ENCODE results near the gene UBAP1L.
"Not testable (repeated sequence)": the region's sequence is repeated elsewhere in the genome, so short reads cannot be mapped to it uniquely, and the experiment has no call there.

The UBAP1L gene

DNA sequence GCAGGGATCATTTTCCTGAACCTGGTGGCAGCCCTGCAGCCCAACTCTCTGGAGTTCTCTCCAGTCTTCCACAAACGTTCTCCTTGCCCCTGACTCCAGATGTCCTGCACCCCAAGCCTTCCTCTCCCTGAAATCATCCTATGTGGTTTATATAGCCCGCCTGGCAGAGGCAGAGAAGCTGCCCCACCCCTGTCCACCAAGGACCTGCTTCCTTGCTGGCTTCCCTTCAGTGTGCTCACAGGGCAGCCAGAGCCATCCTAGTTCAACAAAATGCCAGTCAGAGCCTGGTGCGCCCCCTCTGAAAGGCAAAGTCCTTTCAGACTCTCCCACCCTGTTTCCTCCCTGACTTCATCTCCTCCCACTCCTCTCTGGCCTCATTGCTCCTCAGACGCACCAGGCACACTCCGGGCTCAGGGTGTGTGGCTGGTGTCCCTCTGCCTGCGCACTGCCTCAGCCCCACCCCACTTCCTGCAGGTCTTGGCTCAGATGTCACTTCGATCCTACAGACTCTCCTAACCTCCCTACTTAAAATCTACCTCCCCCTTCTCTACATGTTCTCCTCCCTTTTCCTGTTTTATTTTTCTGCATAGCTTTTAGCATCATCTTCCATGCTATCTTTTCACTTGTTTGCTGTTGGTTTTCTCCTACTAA is 32.6 kb downstream of the UBAP1L start:
- DNase-seq: peak in 1 of 4 experiments; percentile 7

DNA sequence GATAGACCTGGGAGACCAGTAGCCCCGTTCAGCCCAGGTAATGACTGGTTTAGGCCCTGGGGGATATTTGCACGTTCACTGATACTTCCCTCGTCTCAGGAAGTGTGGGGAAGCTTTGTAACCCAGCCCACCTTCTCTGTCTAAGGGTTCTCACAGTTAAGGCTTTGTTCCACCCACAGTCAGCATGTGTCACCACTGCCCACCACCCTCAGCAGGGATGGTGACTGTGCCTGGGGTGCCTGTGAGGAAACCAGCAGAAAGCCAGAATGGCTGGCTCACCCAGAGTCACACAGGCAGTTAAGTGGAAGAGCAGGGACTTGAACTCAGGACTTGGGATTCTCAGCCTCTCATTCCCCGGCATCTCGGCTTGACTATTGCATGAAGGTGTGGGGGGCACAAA is 33.2 kb downstream of the UBAP1L start:
- no peak for DNase-seq

DNA sequence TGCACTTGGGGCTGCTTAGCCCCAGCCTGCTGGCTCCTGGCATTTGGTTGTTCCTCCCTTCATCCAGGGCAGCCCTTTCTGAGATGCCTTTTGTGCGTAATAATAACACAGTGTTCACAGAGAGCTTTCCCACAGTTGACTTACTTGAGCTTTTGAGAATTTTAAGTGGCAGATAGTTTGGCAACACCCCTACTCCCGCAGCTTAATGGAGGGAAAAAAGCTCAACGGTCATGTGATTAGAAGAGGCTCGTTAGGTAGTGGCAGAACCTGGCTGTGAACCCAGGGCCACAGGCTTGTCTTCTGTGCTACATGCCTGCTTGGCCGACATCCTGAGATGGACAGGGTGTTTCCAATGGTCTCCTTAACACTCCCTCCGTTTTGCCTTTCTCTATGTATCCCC is 33.7 kb downstream of the UBAP1L start:
- no peak for DNase-seq

DNA sequence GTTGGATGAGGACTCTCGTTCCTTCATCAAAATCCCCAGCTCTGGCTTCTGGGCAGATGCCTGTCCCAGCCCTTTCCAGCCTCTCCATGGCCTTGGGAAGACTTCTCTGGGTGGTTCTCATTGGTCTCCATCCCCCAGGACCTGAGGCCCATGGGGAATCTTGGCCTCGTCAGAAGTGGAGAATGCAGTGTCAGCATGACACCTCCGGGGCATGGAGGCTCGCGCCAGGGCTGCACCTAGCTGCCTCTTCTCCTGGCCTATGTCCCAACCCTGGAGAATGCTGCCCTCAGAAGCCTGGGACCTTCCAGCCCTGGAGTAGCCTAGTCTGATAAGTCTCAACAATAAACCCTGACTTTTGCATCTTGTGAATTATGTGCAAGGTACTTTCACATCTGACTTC is 35.4 kb downstream of the UBAP1L start:
- no peak for DNase-seq

DNA sequence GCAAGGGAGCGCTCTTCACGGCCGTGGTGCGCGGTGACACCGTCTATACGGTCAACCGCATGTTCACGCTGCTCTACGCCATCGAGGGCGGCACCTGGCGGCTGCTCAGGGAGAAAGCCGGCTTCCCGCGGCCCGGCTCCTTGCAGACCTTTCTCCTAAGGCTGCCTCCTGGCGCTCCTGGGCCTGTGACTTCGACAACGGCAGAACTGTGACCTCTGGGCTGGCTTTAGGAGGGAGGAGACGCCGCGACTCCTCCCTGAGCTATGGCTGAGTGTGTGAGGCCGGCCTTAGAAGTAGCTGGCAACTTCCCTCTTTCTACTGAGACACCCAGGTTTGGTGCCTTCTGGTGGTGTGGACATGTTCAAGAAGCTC is 37.0 kb downstream of the UBAP1L start:
- peak in 3 of 4 experiments; percentile 8 to 36 (median 21) for DNase-seq

DNA sequence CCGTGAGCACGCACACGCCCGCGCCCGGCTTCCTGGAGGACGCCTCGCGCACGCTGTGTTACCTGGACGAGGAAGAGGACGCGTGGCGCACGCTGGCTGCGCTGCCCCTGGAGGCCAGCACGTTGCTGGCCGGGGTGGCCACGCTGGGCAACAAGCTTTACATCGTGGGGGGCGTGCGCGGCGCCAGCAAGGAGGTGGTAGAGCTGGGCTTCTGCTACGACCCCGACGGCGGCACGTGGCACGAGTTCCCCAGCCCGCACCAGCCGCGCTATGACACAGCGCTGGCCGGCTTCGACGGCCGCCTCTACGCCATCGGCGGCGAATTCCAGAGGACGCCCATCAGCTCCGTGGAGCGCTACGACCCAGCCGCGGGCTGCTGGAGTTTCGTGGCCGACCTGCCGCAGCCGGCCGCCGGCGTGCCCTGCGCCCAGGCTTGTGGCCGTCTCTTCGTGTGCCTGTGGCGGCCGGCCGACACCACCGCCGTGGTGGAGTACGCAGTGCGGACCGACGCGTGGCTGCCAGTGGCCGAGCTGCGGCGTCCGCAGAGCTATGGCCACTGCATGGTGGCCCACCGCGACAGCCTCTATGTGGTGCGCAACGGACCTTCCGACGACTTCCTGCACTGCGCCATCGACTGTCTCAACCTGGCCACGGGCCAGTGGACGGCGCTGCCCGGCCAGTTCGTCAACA is 37.6 kb downstream of the UBAP1L start:
- no peak for DNase-seq

DNA sequence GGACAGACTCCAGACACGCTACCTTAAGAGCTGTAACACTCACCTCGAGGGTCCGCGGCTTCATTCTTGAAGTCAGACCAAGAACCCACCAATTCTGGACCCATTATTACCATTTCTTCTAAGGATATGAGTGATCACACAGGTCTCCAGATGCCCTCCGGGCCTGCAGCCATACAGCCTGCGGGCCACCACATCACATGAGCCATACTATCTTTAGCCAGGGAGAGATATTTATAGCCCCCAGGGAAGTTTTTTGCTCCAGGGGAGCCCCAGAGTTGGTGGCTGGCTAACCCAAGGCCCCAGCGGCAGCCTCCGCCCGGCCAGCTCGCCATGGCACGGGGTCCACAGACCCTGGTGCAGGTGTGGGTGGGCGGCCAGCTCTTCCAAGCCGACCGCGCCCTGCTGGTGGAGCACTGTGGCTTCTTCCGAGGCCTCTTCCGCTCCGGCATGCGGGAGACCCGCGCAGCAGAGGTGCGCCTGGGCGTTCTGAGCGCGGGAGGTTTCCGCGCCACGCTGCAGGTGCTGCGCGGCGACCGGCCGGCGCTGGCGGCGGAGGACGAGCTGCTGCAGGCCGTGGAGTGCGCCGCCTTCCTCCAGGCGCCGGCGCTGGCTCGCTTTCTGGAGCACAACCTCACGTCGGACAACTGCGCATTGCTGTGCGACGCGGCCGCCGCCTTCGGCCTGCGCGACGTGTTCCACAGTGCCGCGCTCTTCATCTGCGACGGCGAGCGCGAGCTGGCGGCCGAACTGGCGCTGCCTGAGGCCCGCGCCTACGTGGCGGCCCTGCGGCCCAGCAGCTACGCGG is 38.3 kb downstream of the UBAP1L start, which contains the start of gene KBTBD13:
TSS of gene KBTBD13 (plus strand) at position 261 of the 805 bp plus-strand sequence. CDS start at position 331, 70 bp downstream.
- DNase-seq: no peak

DNA sequence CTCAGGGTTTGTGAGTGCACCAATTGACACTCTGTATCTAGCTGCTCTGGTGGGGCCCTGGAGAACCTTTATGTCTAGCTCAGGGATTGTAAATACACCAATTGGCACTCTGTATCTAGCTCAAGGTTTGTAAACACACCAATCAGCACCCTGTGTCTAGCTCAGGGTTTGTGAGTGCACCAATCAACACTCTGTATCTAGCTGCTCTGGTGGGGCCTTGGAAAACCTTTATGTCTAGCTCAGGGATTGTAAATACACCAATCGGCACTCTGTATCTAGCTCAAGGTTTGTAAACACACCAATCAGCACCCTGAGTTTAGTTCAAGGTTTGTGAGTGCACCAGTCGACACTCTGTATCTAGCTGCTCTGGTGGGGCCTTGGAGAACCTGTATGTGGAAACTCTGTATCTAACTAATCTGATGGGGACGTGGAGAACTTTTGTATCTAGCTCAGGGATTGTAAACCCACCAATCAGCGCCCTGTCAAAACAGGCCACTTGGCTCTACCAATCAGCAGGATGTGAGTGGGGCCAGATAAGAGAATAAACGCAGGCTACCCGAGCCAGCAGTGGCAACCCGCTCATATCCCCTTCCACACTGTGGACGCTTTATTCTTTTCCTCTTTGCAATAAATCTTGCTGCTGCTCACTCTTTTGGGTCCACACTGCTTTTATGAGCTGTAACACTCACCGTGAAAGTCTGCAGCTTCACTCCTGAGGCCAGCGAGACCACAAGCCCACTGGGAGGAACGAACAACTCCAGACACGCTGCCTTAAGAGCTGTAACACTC is 39.2 kb downstream of the UBAP1L start:
- DNase-seq: not testable (repeated sequence)

DNA sequence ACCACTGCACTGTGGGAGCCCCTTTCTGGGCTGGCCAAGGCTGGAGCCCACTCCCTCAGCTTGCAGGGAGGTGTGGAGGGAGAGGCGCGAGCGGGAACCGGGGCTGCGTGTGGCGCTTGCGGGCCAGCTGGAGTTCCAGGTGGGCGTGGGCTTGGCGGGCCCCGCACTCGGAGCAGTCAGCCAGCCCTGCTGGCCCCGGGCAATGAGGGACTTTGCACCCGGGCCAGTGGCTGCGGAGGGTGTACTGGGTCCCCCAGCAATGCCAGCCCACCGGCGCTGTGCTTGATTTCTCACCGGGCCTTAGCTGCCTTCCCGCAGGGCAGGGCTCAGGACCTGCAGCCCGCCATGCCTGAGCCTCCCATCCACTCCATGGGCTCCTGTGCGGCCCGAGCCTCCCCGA is 40.1 kb downstream of the UBAP1L start:
- DNase-seq: not testable (repeated sequence)

DNA sequence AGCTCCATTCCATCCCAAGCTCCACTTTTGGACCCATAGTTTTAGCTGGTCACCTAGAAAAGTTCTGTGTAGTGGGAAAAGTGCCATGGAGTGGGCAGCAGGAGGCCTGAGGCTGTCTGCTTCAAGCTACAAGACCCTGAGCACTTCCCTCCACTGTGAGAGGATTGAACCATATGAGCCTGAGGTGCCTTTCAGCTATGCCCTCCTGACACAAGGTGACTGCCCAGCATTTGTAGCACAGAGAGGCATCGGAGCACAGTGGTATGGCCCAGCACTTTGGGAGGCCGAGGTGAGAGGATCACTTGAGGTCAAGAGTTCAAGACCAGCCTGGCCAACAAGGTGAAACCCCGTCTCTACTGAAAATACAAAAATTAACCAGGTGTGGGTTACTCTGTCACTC is 42.4 kb downstream of the UBAP1L start:
- no peak for DNase-seq

DNA sequence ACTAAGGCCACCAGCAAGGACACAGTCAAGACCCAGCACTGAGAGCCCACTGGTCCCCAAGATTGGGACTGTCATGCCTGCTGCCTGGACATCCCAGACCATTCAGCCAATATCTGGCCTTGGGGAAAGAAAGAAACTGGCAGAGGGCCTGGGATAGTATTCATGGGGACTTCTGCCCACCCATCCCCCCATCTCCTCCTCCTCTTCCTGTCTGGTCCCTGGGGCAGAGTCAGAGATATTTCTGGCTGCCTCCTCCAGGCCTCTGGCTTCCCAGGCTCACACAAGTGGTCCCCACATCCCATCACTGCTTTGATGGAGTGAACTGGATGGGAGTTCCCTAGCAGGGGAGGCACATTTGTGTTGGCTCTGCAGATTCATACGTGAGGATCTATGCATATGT is 43.0 kb downstream of the UBAP1L start:
- DNase-seq: no peak

DNA sequence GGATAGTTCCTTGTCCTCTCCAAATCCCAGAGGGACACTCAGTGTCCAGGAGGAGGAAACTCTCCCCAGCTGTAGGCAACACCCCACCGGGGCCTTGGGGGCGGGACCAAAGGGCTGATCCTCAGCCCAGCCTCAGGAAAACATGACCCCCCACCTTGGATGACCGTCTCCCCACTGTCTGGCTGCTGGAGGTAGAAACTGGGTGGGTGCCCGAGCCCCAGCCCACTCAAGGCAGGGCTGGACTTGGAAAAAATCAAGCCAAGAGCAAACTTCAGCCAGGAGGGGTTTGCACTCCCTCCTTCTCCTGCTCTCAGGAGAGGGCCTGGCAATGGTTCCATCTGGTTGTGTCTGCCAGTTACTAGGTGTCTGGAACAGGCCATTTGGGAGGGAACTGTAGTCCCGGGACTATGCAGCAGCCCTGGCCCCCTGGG is 43.6 kb downstream of the UBAP1L start:
- DNase-seq: no peak

DNA sequence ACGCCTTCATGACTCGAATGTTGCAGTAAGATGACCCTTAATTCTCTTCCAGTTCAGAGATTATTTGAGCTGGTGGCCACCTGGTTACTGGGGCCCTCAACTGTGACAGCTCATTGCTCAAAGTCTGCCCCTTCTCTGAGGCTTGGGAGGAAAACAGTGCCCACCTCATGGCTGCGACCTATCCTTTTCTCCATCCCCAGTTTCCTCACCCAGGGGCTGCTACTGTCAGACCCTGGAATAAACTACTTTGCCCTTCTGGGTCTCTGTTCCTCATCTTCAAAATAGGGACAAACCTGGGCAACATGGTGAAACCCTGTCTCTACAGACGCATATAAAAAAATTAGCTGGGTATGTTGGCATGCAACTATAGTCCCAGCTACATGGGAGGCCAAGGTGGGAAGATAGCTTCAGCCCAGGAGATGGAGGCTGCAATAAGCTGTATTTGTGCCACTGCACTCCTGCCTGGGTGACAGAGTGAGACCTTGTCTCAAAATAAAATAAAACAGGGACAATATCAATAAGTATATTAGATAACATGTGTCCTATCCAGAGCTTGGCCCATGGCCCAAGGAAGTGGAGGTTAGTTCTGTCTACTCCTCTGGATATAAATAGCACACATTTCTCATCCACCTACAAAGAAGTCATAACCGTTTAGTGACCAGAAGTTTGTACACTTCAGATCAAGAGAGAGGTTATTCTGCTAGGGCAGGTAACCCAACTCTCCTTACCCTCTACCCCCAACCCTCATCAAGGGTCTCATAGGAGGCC is 45.0 kb downstream of the UBAP1L start:
- no peak for DNase-seq

DNA sequence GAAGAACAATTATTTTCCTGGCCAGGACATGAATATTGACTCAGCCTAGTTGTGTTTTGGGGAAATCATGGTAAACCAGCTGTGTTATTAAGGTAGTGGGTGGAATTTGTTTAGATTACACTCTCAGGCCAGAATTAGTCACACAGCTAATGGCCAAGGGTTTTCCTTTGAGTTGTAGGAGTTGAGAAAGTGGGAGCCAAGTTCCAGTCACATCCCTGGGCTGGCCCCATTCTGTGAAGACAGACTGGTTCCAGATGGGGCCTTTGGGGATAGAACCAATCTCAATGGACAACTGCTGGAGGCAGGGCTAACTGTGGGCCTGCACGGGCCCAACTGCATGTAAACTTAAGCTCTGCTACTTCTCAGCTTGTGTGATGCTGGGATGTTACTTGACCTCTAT is 45.8 kb downstream of the UBAP1L start:
- no peak for DNase-seq

DNA sequence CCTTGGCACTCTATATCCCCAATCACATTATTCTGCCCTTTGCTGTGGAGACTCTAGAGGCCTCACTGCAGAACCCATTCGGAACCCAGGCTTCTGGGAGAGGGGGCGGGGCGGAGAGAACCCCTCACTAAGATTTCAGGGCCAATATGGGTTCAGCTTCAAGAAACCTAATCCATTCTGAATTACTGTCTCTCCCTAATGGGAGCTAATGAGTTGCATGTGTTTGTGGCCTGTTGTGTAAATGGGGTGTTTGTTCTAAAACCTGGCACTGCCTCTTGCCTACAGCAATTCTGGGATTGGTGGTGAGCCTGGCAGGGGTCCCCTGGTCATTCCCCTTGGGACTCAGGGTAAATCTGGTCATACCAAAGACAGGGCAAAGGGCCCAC is 46.6 kb downstream of the UBAP1L start:
- DNase-seq: no peak

DNA sequence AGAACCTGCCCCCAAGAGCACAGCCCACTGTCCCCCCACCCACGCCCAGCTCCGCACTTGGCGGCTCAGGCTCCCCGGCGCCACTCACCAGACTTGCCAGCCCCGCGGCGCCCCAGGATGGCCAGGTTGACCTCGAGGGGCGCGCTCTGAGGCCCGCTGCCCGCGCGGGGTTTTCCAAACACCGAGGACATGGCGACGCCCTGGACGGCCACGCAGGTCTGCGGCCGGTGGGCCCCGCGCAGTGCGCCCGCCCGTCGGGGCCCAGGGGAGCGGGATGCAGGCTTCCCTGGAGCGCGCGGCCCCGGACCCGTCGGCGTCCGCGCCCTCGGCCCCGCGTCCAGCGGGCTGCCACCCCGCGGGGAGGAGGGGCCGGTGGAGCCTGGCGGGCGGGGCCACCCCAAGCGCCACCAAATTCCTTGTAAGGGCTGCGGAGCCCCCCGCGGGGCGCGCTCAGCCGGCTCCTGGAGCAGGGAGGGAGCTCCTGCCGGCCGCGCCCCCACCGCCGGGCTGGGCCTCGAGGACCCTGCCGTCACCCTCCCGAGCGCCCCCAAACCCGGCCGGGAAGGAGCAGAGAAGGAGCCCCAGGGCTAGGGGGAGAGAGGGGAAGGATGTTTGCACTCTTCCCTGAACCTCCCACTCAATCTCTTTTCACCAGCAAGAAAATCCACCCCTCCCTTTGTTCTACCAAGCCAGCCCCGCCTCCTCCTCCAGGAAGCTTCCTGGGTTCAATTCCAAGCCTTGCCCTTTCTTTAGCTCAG is 47.2 kb downstream of the UBAP1L start, which contains the start of gene RASL12:
TSS of gene RASL12 (minus strand) at position 347 of the 758 bp plus-strand sequence. CDS start at position 191, 156 bp downstream.
- no peak for DNase-seq

DNA sequence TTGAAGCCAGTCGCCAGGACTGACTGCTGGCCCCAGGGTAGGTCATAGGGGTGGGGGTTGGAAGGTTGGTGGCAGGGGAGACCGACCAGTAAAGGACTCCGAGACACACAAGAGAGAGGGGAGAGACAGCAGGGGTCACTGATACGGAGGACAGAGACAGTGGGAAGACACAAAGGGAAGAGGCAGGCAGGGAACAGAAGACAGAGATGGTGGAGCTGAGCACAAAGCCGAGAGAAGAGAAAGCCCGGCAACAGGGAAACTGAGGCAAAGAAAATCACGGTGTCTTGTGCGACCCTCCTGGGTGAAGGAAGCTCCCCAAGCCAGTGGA is 47.7 kb downstream of the UBAP1L start:
- no peak for DNase-seq

DNA sequence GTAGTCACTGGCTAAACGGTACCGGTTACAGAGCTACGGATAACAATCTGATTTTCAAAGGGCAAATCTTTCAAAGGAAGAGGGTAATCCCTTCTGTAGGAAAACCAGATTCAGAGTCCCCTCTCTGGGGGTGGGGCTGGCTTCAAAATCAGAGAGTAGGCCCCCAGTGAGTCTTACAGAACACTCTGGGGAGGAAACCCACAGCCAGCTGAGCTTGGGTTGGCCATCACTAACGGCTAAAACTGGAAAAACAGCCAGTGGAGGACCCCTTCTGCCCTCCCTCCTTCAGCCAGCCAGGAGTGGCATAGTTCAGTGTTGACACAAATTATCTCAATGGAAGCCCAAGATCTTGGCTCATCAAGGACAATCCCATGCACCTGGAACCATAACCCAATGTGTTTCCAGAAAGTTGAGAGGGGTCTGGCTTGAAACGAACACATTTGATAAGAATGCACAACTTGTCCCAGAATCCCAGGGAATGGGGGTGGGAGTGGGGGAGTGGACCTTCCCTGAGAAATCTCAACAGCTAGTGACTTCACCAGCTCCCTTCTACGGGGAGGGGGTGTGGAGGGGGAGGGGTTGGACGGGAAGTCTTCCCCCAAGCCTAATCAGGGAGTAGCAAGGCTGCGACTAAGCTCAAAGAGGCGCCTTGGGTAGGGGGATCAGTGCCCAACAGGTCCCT is 48.2 kb downstream of the UBAP1L start:
- DNase-seq: no peak

DNA sequence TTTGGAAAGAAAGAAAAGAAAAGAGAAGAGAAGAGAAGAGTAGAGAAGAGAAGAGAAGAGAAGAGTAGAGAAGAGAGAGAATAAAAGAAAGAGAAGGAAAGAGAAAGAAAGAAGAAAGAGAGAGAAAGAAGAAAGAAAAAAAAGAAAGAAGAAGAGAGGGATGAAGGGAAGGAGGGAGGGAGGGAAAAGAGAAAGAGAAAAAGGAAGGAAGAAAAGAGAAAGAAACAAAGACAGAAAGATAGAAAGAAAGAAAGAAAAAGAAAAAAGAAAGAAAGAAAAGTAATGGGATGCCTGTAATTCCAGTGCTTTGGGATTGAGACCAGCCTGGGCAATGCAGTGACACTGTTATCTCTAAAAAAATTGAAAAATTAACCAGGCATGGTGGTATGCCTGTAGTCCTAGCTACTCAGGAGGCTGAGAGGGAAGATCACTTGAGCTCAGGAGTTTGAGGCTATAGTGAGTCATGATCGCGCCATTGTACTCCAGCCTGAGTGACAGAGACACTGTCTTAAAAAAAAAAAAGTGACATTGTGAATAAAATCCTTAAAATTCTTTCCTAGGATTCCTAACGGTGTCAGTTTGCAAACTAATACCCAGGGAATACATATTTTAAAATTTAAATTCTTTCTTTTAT is 48.9 kb downstream of the UBAP1L start:
- no peak for DNase-seq

DNA sequence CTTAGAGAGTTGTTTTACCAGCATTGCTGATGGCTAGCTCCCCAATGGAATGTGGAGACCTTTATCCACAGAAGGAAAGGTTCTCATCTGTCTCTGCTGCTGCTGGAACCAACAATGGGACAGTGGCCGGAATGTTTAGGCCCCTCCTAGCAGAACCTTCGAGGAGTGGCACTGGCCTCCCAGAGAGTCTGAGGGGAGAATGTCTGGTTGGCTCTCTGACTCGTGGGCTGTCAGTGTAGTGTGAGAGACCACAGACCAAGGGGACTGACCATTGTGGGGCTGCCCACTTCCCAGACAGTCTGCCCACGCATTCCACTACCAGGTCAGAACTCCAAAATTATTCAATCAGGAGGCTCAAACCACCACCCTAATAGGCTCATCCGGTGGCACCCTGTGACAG is 52.3 kb downstream of the UBAP1L start:
- no peak for DNase-seq
